GM23248 (cell line): ENCODE results near the gene CDC73. TPM values are rescaled to one million over a fixed set of nuclear protein-coding genes. Genes with fewer than 3 reads are reported as not detected.
A peak's percentile ranks its signal among the peaks of the same experiment; 100 is the strongest.
"Not testable (repeated sequence)": the region's sequence is repeated elsewhere in the genome, so short reads cannot be mapped to it uniquely, and the experiment has no call there.

ENCODE experiments used
- DNase-seq: peaks from one replicate; pipeline ENCODE4 v3.0.0-alpha.2; 2015
- H2AFZ ChIP-seq: fragments of 200-600 bp; sonication (generic); 2 replicates; pipeline ENCODE4 v1.6.1; 2016; ENCODE audit warnings: antibody characterized with exemption
- H3F3A ChIP-seq: fragments of 200-600 bp; sonication (generic); 2 replicates; pipeline ENCODE4 v1.6.1; 2016; ENCODE audit warnings: mild to moderate bottlenecking, antibody characterized with exemption, mixed run types; ENCODE audit not compliant: insufficient read depth
- H3K27ac ChIP-seq: fragments of 200-600 bp; sonication (generic); 2 replicates; pipeline ENCODE4 v1.5.1; 2016; ENCODE audit warnings: mild to moderate bottlenecking
- H3K27me3 ChIP-seq: fragments of 200-600 bp; sonication (generic); replicated peaks from 2 replicates; pipeline ENCODE4 v1.6.1; 2016; ENCODE audit warnings: mild to moderate bottlenecking; ENCODE audit not compliant: insufficient read depth
- H3K36me3 ChIP-seq: fragments of 200-600 bp; sonication (generic); 2 replicates; pipeline ENCODE4 v1.6.1; 2016; ENCODE audit warnings: low read depth, mild to moderate bottlenecking
- H3K4me1 ChIP-seq: fragments of 200-600 bp; sonication (generic); 2 replicates; pipeline ENCODE4 v1.6.1; 2016; ENCODE audit warnings: mild to moderate bottlenecking; ENCODE audit not compliant: insufficient read depth
- H3K4me2 ChIP-seq: fragments of 200-600 bp; sonication (generic); one replicate; pipeline ENCODE4 v1.6.1; 2016; ENCODE audit warnings: mild to moderate bottlenecking; ENCODE audit not compliant: unreplicated experiment
- H3K4me3 ChIP-seq: fragments of 200-600 bp; sonication (generic); 2 replicates; pipeline ENCODE4 v1.5.1; 2016; ENCODE audit warnings: mild to moderate bottlenecking
- H3K79me2 ChIP-seq: fragments of 200-600 bp; sonication (generic); 2 replicates; pipeline ENCODE4 v1.6.1; 2016; ENCODE audit warnings: mild to moderate bottlenecking; ENCODE audit not compliant: insufficient read depth
- H3K9ac ChIP-seq: fragments of 200-600 bp; sonication (generic); 2 replicates; pipeline ENCODE4 v1.6.1; 2016; ENCODE audit warnings: mild to moderate bottlenecking
- H3K9me2 ChIP-seq: fragments of 200-600 bp; sonication (generic); 2 replicates; pipeline ENCODE4 v1.6.1; 2016; ENCODE audit warnings: mixed run types, mild to moderate bottlenecking, moderate library complexity; ENCODE audit not compliant: insufficient read depth
- H3K9me3 ChIP-seq: fragments of 200-600 bp; sonication (generic); one replicate; pipeline ENCODE4 v1.6.1; 2017; ENCODE audit warnings: low read depth
- H4K20me1 ChIP-seq: fragments of 200-600 bp; sonication (generic); 2 replicates; pipeline ENCODE4 v1.6.0; 2016; ENCODE audit not compliant: insufficient read depth
- EZH2 ChIP-seq: fragments of 200-600 bp; sonication (generic); IDR thresholded peaks from 2 replicates; pipeline ENCODE4 v1.6.1; 2018; ENCODE audit warnings: antibody characterized with exemption, mild to moderate bottlenecking; ENCODE audit not compliant: insufficient read depth, poor library complexity, severe bottlenecking
- EZH2phosphoT487 ChIP-seq: fragments of 200-600 bp; sonication (generic); IDR thresholded peaks from 2 replicates; pipeline ENCODE4 v1.6.1; 2018; ENCODE audit warnings: antibody characterized with exemption, moderate library complexity, mild to moderate bottlenecking, low read depth; ENCODE audit not compliant: insufficient read depth
- WGBS, 2 experiments: methylation state at CpG; one replicate each; pipeline ENCODE4 v1.1.6; 2015 to 2017; ENCODE audit warnings: low lambda C conversion rate in 2 of 2, low coverage in 1 of 2; ENCODE audit errors: missing lambda C conversion rate in 2 of 2; 5-methylcytosine and 5-hydroxymethylcytosine counted together
- in situ Hi-C: fragments of 300-500 bp; cut with MboI; formaldehyde crosslinking; loops from 2 replicates; pipeline ENCODE4 v1.15.0; 2020
- polyA plus RNA-seq: library from polyadenylated mRNA; unstranded; fragments of >200 nt; fragmentation: Nextera tagmentation; extraction: Ambion mirVana; gene quantifications from 2 replicates; pipeline ENCODE4 v1.2.1, GENCODE V29; 2016
- total RNA-seq: library from RNA; depleted of rRNA; stranded (reverse); fragments of >200 nt; shearing (Covaris generic); gene quantifications from 2 replicates; pipeline ENCODE4 v1.2.3, GENCODE V29; 2014

CDC73 gene
- total and polyA plus RNA-seq, 2 experiments from 2014 or later: 29.1 to 50.9 TPM

GRCh38 chr1:193283016-193283415 is 161.2 kb downstream of the CDC73 start:
- Histone ChIP-seq H3K27me3 (no peaks in the 10 kb centered on the region), H3K9ac (no peak overlapping the region), H3K4me2 (no peak overlapping the region), H3K9me2 (no peaks in the 10 kb centered on the region), H3K4me1 (peaks cover 12% of the 10 kb centered on the region; the same call in 1 of the 2 replicates), H3K79me2 (no peaks in the 10 kb centered on the region), H3K27ac (no peak overlapping the region), H4K20me1 (no peaks in the 10 kb centered on the region), H3K9me3 (no peaks in the 10 kb centered on the region), H3K4me3 (no peak overlapping the region), H3K36me3 (no peaks in the 10 kb centered on the region), H3F3A (no peaks in the 10 kb centered on the region), H2AFZ (no peak overlapping the region)
- peak; percentile 47 for DNase-seq
- in situ Hi-C loops: no loop called here
- TF ChIP-seq EZH2: no peak
- no peak for TF ChIP-seq EZH2phosphoT487
- WGBS, 2 experiments: 24 to 35% methylated on average over 1 of the region's 1 CpG

GRCh38 chr1:193284219-193284618 is 162.4 kb downstream of the CDC73 start:
- H3K27me3 ChIP-seq: no peaks in the 10 kb centered on the region
- in situ Hi-C loops: no loop called here

GRCh38 chr1:193285641-193286040 is 163.8 kb downstream of the CDC73 start:
- Histone ChIP-seq H3K27ac (no peak overlapping the region), H3F3A (no peaks in the 10 kb centered on the region), H3K79me2 (no peaks in the 10 kb centered on the region), H3K36me3 (no peaks in the 10 kb centered on the region), H3K27me3 (no peaks in the 10 kb centered on the region), H3K9me2 (no peaks in the 10 kb centered on the region), H3K4me3 (no peak overlapping the region), H3K9me3 (no peaks in the 10 kb centered on the region), H4K20me1 (no peaks in the 10 kb centered on the region), H3K4me2 (no peak overlapping the region), H3K4me1 (peaks cover 17% of the 10 kb centered on the region), H2AFZ (no peak overlapping the region), H3K9ac (no peak overlapping the region)
- TF ChIP-seq EZH2phosphoT487 (no peak), EZH2 (no peak)
- no peak for DNase-seq
- in situ Hi-C loops: no loop called here

More at GRCh38 chr1:193284219-193284618, 162.4 kb downstream of the CDC73 start:
- H3K4me1 ChIP-seq: peaks cover 20% of the 10 kb centered on the region
- H3K36me3 ChIP-seq: no peaks in the 10 kb centered on the region
- H3K9me3 ChIP-seq: no peaks in the 10 kb centered on the region
- TF ChIP-seq EZH2phosphoT487 (no peak), EZH2 (no peak)
- no peak overlapping the region for H3K4me2 ChIP-seq
- H3K4me3 ChIP-seq: no peak overlapping the region
- DNase-seq: no peak
- H3K79me2 ChIP-seq: no peaks in the 10 kb centered on the region
- no peaks in the 10 kb centered on the region for H4K20me1 ChIP-seq
- H3K9ac ChIP-seq: no peak overlapping the region
- no peak overlapping the region for H3K27ac ChIP-seq
- H3K9me2 ChIP-seq: no peaks in the 10 kb centered on the region
- H2AFZ ChIP-seq: no peak overlapping the region
- H3F3A ChIP-seq: no peaks in the 10 kb centered on the region

DNA sequence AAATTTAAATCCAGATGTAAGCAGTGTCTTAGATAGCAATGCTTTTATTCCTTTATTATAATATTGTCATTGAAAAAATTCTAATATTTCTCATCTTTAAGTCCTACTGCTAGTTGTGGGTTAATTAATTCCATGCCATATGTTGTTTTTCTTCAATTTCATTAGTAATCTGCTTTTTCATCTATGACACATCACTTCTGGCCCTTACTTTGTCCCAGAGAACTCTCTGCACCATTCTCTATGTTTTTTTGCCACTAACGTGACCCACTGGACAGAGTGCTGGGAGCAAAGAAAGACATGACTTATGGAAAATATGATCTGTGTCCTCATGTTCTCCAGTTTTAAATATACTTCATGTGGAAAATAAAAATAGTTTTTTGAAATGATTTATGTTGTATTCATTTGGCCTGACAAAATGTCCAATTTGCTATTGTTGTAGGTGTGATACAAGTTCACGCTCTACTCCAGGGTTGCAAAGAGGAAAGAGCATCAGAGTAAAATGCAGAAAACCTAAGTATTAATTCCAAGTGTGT is 166.8 kb downstream of the CDC73 start:
- in situ Hi-C loops, H3K9ac ChIP-seq, H3K4me1 ChIP-seq, H3K9me2 ChIP-seq, H3F3A ChIP-seq, H3K4me3 ChIP-seq, H3K27me3 ChIP-seq, H3K9me3 ChIP-seq, H3K27ac ChIP-seq, H2AFZ ChIP-seq, H3K4me2 ChIP-seq, H3K36me3 ChIP-seq, H3K79me2 ChIP-seq, H4K20me1 ChIP-seq: not testable (repeated sequence)
- 35 to 51% methylated on average over 2 of the region's 2 CpGs for WGBS, 2 experiments
- peak; percentile 25 for DNase-seq

GRCh38 chr1:193293726-193294125 is 171.9 kb downstream of the CDC73 start:
- WGBS, 2 experiments: 53 to 57% methylated on average over 2 of the region's 2 CpGs
- peaks cover 3% of the 10 kb centered on the region; the same call in 1 of the 2 replicates for H3K4me1 ChIP-seq
- no peaks in the 10 kb centered on the region for H3K79me2 ChIP-seq
- H3K9me2 ChIP-seq: no peaks in the 10 kb centered on the region; the same call in 1 of the 2 replicates
- H3K4me3 ChIP-seq: no peak overlapping the region
- no peak overlapping the region for H3K4me2 ChIP-seq
- no peaks in the 10 kb centered on the region for H3K9me3 ChIP-seq
- in situ Hi-C loops: no loop called here
- no peak overlapping the region for H2AFZ ChIP-seq
- H3K36me3 ChIP-seq: no peaks in the 10 kb centered on the region
- no peaks in the 10 kb centered on the region for H3F3A ChIP-seq
- H3K27me3 ChIP-seq: no peaks in the 10 kb centered on the region
- DNase-seq: no peak
- no peak overlapping the region for H3K9ac ChIP-seq
- H4K20me1 ChIP-seq: no peaks in the 10 kb centered on the region
- TF ChIP-seq EZH2 (no peak), EZH2phosphoT487 (no peak)
- no peak overlapping the region for H3K27ac ChIP-seq
